WERI-Rb-1 (cell line): ENCODE results near the gene AFTPH.
A peak's percentile ranks its signal among the peaks of the same experiment; 100 is the strongest.

Experiments used
- DNase-seq: peaks from one replicate; pipeline ENCODE4 v3.0.0-alpha.2; 2020
- H3K27ac ChIP-seq: fragments of 250-450 bp; sonication (Bioruptor Pico); 2 replicates; pipeline ENCODE4 v1.5.1; 2020; ENCODE audit warnings: mild to moderate bottlenecking, moderate library complexity
- H3K27me3 ChIP-seq: fragments of 250-450 bp; sonication (Bioruptor Pico); 2 replicates; pipeline ENCODE4 v1.5.1; 2021; ENCODE audit warnings: mild to moderate bottlenecking, low read depth, moderate library complexity; ENCODE audit not compliant: insufficient read depth, severe bottlenecking
- H3K36me3 ChIP-seq: fragments of 250-450 bp; sonication (Bioruptor Pico); 2 replicates; pipeline ENCODE4 v1.5.1; 2020; ENCODE audit warnings: mild to moderate bottlenecking, moderate library complexity
- H3K4me3 ChIP-seq: 2 replicates; pipeline ENCODE4 v1.5.1; 2011; ENCODE audit warnings: low read depth, mild to moderate bottlenecking, control low read depth, low read length
- H3K9me3 ChIP-seq: fragments of 250-450 bp; sonication (Bioruptor Pico); 2 replicates; pipeline ENCODE4 v1.5.1; 2021; ENCODE audit warnings: mild to moderate bottlenecking, moderate library complexity; ENCODE audit not compliant: severe bottlenecking
- CTCF ChIP-seq: IDR thresholded peaks from 2 replicates; pipeline ENCODE4 v1.5.1; 2011; ENCODE audit warnings: low read depth, mild to moderate bottlenecking, control low read depth, inconsistent platforms, low read length

Gene AFTPH

GRCh38 chr2:64640153-64641044, 116.3 kb downstream of the AFTPH start:
- DNase-seq, result no peak
- Histone ChIP-seq H3K27me3 (no peaks in the 10 kb centered on the region), H3K36me3 (peaks cover 8% of the 10 kb centered on the region), H3K27ac (peak overlapping the region; percentile 30; the same call in 1 of the 2 replicates), H3K9me3 (no peaks in the 10 kb centered on the region), H3K4me3 (no peak overlapping the region)
- TF ChIP-seq CTCF, result no peak

DNA sequence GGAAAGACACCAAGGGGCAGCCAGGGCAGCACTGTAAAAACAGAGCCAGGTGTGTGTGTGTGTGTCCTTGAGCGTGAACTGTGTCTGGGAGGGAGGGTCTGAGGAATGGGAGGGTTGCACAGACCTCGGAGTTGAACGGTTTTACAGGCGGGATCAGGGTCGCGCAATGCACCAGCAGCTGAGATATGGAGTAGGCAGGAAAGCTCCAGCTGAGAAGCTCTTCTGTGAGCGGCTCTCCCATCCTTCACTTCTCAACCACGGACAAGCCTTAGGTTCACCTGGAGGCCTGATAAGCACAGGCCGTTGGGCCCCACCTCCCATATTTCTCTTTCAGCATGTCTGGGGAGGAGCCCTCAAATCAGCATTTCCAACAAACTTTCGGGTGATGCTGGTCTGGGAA, 117.5 kb downstream of the AFTPH start:
- Histone ChIP-seq H3K36me3 (no peaks in the 10 kb centered on the region), H3K27me3 (no peaks in the 10 kb centered on the region), H3K9me3 (no peaks in the 10 kb centered on the region), H3K4me3 (no peak overlapping the region), H3K27ac (no peak overlapping the region)
- TF ChIP-seq CTCF, result no peak
- DNase-seq, result no peak
